Fibroblast of pulmonary artery (primary cell): ENCODE results near the gene A4GALT.

ENCODE experiments used
- DNase-seq: peaks from one replicate; pipeline ENCODE4 v3.0.0-alpha.2; 2010; ENCODE audit warnings: low read depth
- H3K4me3 ChIP-seq: replicated peaks from 2 replicates; pipeline ENCODE4 v1.5.1; 2011; ENCODE audit warnings: low read depth, mild to moderate bottlenecking, control low read depth, low read length, moderate library complexity
- TF ChIP-seq, protein P1 (sequence below): IDR thresholded peaks from 2 replicates; pipeline ENCODE4 v1.5.1; 2011; ENCODE audit warnings: mild to moderate bottlenecking, control low read depth, low read length, inconsistent platforms; ENCODE audit errors: missing control alignments

A4GALT gene

DNA sequence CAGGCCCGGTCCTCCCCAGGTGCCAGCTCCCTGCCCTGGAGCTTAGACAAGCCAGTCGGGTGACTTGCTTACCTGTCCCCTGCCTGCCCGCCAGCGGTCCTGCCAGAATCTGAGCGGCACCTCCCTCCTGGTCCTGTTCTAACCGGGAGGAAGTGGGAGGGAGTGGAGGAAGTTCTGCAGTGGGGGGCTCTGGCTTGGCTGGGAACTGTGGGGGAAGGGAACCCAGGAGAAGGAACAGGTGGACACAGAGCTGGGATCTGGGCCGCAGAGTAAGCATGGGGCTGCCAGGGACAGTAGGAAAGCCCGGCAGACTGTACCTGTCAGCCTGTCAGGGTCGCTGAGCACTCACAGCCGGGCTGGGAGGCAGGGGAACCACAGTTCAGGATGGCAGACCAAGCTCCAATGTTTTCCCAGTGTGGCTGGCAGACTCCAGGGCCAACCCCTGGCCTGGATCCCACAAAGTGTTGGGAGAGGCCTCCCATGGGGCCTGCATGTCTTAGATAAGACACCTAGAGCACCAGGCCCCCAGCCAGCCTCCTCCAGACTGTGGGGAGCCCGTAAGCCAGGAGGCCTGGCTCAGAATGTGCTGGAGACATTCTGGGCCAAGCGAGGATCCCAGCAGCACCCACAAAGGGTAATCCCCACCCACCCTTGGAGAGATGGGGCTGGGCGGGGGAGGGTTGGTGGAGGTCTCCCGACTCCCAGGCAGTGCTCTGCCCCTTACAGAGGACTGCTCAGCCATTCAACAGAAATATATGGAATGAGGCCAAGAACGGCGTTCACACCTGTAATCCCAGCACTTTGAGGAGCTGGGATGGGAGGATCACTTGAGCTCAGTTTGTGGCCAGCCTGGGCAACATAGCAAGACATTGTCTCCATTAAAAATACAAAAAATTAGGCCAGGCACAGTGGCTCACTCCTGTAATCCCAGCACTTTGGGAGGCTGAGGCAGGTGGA, 73.8 kb downstream of the A4GALT start:
- peak; percentile 38 for DNase-seq
- TF ChIP-seq, protein P1, sequence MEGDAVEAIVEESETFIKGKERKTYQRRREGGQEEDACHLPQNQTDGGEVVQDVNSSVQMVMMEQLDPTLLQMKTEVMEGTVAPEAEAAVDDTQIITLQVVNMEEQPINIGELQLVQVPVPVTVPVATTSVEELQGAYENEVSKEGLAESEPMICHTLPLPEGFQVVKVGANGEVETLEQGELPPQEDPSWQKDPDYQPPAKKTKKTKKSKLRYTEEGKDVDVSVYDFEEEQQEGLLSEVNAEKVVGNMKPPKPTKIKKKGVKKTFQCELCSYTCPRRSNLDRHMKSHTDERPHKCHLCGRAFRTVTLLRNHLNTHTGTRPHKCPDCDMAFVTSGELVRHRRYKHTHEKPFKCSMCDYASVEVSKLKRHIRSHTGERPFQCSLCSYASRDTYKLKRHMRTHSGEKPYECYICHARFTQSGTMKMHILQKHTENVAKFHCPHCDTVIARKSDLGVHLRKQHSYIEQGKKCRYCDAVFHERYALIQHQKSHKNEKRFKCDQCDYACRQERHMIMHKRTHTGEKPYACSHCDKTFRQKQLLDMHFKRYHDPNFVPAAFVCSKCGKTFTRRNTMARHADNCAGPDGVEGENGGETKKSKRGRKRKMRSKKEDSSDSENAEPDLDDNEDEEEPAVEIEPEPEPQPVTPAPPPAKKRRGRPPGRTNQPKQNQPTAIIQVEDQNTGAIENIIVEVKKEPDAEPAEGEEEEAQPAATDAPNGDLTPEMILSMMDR, result no peak
- no peak overlapping the region for H3K4me3 ChIP-seq

DNA sequence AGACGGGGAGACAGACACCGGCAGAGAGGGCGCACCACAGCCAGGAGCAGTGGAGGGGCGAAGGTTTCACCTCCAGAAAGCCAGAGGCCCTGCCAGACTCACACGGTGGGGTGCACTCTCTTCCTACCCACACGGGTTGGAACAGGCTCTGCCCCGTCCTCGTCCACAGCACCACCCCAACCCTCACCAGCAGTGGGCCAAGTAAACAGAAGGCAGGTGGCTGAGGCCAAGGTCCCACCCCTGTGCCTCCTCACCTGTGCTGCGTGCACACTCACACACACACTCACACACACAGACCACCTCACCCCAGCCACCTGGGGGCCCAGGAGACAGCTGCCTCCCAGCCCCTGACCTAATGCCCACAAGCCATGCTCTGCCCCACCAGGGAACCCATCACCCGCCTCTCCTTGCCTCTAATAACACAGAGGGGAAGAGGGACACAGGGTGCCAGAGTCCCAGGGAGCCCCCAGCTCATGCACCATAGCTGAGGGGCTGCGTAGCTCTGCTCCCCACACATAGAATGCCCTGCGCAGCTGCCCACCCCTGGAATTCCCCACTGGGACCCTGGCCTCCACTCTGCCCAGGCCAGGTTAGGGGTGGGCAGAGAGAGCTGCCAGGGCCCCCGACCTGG, 74.6 kb downstream of the A4GALT start:
- TF ChIP-seq, protein P1, result no peak
- no peak overlapping the region for H3K4me3 ChIP-seq

DNA sequence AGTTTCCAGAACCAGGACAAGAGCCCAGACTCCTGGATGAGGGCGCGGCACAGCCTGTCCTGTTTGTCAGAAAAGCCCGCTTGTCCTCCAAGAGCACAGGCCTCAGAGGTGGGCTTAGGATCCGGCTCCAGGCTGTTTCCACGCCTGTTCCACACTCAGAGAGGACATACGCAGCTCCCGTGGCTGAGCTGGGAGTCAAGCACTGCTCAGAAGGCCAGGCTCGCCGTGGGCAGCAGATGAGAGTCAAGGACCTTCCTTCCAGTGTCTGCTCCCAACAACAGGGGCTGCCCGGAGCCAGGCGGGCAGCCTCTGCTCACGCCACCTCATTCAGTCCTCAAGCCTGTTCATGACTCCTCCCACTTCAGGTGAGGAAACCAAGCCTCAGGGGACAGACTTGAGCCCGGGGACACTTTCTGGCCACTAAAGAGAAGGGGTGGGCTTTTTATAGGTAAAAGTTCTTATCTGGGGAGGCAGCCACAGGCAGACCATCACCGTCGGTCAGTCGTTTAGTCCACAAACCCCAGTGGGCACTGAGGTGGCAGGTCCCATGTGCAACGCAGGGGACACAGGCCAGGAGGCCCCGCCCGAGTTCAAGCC, 75.2 kb downstream of the A4GALT start:
- H3K4me3 ChIP-seq, result no peak overlapping the region
- TF ChIP-seq, protein P1, result no peak
- DNase-seq, result no peak

More for the DNA sequence above, 74.6 kb downstream of the A4GALT start:
- no peak for DNase-seq

DNA sequence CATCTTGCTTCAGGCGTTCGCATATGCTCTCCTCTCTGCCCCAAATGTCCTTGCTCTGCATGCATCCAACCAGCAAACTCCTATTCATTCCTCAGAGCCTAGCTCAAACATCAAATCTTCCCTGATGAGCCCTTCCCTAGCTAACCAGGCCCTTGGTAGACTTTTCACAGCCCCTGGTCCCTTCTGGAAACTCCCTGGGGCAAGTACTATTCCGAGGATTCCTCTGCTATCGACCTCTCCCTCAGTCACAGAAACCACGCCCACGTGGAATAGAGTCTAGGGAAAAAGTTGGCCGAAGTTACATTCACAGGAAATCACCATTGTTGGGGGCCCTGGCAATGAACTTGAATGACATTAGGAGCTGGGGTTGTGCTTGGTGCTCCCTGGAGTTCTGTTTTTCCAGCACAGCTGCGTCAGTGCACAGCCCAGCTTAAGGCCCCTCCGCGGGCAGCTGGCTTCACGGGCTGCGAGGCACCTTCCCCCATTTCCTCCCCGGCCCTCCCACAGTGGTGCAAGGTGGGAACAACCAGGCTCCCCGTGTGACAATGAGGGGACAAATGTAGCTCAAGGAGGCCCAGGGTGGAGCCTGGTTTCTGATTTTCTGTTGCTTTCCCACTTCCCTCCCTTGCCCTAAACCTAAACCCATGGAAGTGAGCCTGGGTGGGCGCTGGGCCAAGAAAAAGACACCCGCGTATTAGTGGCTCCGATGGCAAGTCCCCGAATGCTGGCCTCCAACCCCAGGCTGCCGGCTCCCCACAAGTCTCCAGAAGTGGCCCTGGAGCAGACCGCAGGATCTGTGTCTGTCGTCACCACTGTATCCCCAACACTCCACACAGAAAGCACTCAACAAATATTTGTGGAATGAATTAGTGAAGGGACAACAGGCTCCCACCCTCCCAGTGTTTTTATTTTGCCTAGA, 76.0 kb downstream of the A4GALT start:
- peak; percentile 62 for DNase-seq

DNA sequence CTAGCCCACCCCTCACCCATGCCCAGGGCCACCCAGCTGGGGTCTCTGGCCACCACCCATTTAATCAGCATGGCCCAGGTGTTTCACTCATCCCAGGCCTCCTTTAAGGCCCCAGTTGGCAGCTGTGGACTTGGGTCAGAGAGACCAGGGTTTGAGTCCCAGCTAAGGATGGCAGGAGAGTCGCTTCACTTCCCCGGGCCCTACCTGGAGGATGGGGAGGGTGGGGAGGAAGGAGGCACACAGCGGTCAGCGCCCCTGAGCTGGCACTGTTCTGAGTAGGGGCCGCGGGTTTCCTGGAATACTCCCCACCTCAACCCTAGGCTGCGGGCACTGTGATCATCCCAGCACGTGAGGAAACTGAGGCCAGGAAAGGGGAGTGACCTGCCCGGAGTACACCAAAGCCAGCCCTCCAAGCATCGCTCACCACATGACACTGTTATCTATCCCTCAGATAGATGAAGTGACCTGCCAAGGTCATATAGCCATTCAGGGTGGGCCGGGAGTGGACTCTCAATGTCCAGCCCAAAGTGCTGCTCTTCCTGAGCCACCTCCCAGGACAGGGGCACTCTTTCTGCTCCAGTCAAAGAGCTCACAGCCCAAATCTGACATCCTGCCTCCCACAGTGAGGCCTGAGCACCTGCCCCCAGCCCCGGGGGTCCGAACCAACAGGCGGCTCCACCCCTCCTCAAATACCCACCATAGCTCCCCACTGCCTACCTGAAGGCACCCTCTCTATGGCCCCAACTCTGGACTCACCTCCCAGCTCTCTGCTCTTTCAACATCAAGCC, 76.8 kb downstream of the A4GALT start:
- DNase-seq, result no peak
- TF ChIP-seq, protein P1, result no peak
- no peak overlapping the region for H3K4me3 ChIP-seq

More for the DNA sequence above, 76.0 kb downstream of the A4GALT start:
- H3K4me3 ChIP-seq, result no peak overlapping the region
- TF ChIP-seq, protein P1, result no peak
